ENCODE data around the gene DDX10.

Gene DDX10

GRCh38 chr11:108662700-108663099 lies 2.2 kb upstream of the DDX10 start:
- no peak for DNase-seq

GRCh38 chr11:108663154-108663877 lies 1.6 kb upstream of the DDX10 start:
- DNase-seq = no peak

GRCh38 chr11:108666373-108666772 lies 1.5 kb downstream of the DDX10 start:
- DNase-seq = no peak

- DNase-seq = no peak
Measured at GRCh38 chr11:108669286-108669685, 4.4 kb downstream of the DDX10 start.

GRCh38 chr11:108669711-108670110 lies 4.8 kb downstream of the DDX10 start:
- DNase-seq = no peak

GRCh38 chr11:108670451-108670850 lies 5.6 kb downstream of the DDX10 start:
- no peak for DNase-seq

GRCh38 chr11:108672113-108672512 lies 7.2 kb downstream of the DDX10 start:
- peak; percentile 15 for DNase-seq

GRCh38 chr11:108672786-108673185 lies 7.9 kb downstream of the DDX10 start:
- no peak for DNase-seq

GRCh38 chr11:108679045-108679444 lies 14.2 kb downstream of the DDX10 start:
- no peak for DNase-seq

GRCh38 chr11:108680271-108680670 lies 15.4 kb downstream of the DDX10 start:
- no peak for DNase-seq

- DNase-seq = no peak
Measured at GRCh38 chr11:108685419-108686130, 20.7 kb downstream of the DDX10 start.

- no peak for DNase-seq
Measured at GRCh38 chr11:108693852-108694251, 29.0 kb downstream of the DDX10 start.

GRCh38 chr11:108694846-108695245 lies 30.0 kb downstream of the DDX10 start:
- no peak for DNase-seq

GRCh38 chr11:108697872-108698473 lies 33.1 kb downstream of the DDX10 start:
- DNase-seq = peak; percentile 27

- no peak for DNase-seq
Measured at GRCh38 chr11:108698844-108699642, 34.2 kb downstream of the DDX10 start.

- no peak for DNase-seq
Measured at GRCh38 chr11:108703916-108704315, 39.0 kb downstream of the DDX10 start.

GRCh38 chr11:108705061-108705460 lies 40.2 kb downstream of the DDX10 start:
- DNase-seq = no peak

GRCh38 chr11:108708173-108708572 lies 43.3 kb downstream of the DDX10 start:
- no peak for DNase-seq

- no peak for DNase-seq
Measured at GRCh38 chr11:108709741-108710140, 44.9 kb downstream of the DDX10 start.

GRCh38 chr11:108713076-108713790 lies 48.4 kb downstream of the DDX10 start:
- no peak for DNase-seq

GRCh38 chr11:108715239-108715638 lies 50.4 kb downstream of the DDX10 start:
- DNase-seq = no peak

- DNase-seq = no peak
Measured at GRCh38 chr11:108718466-108718865, 53.6 kb downstream of the DDX10 start.
